Spleen (tissue), 11 donors: ENCODE data around the gene PLCB4. TPM values are rescaled to one million over a fixed set of nuclear protein-coding genes. Genes with fewer than 3 reads are reported as not detected.

ENCODE experiments used
- DNase-seq: peaks from one replicate; pipeline ENCODE4 v3.0.0-alpha.2; 2020
- H3K27ac ChIP-seq, 8 donors: fragments of 200-600 bp; sonication (generic) in 7 of 8; 1 replicate in 4 of 8; 2 replicates in 4 of 8; pipeline versions ENCODE4 v1.5.0 to v1.8.0; 2016 to 2021; ENCODE audit warnings: inconsistent platforms in 4 of 8, mild to moderate bottlenecking in 4 of 8, moderate library complexity in 1 of 8
- H3K27me3 ChIP-seq, 7 donors: fragments of 200-600 bp; sonication (generic) in 6 of 7; replicated peaks in 1 of 7; 1 replicate in 4 of 7; 2 replicates in 3 of 7; pipeline versions ENCODE4 v1.5.0 to v1.8.0; 2016 to 2021; ENCODE audit warnings: inconsistent platforms in 3 of 7, mild to moderate bottlenecking in 1 of 7
- H3K36me3 ChIP-seq, 6 donors: fragments of 200-600 bp; sonication (generic) in 5 of 6; 1 replicate in 4 of 6; 2 replicates in 2 of 6; pipeline versions ENCODE4 v1.5.0 to v1.8.0; 2016 to 2021; ENCODE audit warnings: inconsistent platforms in 2 of 6
- H3K4me1 ChIP-seq, 6 donors: fragments of 200-600 bp; sonication (generic) in 5 of 6; 1 replicate in 3 of 6; 2 replicates in 3 of 6; pipeline versions ENCODE4 v1.5.0 to v1.8.0; 2016 to 2021; ENCODE audit warnings: inconsistent platforms in 3 of 6
- H3K4me3 ChIP-seq, 8 donors: fragments of 200-600 bp; sonication (generic) in 7 of 8; 1 replicate in 4 of 8; 2 replicates in 4 of 8; pipeline versions ENCODE4 v1.5.0 to v1.8.0; 2016 to 2021; ENCODE audit warnings: inconsistent platforms in 4 of 8, mild to moderate bottlenecking in 4 of 8, moderate library complexity in 2 of 8
- H3K9me3 ChIP-seq, 8 donors: fragments of 200-600 bp; sonication (generic) in 7 of 8; 1 replicate in 4 of 8; 2 replicates in 4 of 8; pipeline versions ENCODE4 v1.5.0 to v1.8.0; 2016 to 2021; ENCODE audit warnings: inconsistent platforms in 4 of 8
- POLR2A ChIP-seq, 3 donors: fragments of 450-650 bp; IDR thresholded peaks; one replicate each; pipeline ENCODE4 v1.5.1; 2017; ENCODE audit warnings: antibody characterized with exemption in 3 of 3, mild to moderate bottlenecking in 1 of 3
- POLR2AphosphoS5 ChIP-seq, 3 donors: sonication (generic); formaldehyde crosslinking; IDR thresholded peaks; one replicate each; pipeline ENCODE4 v1.5.1; 2017; ENCODE audit warnings: antibody characterized with exemption in 3 of 3
- WGBS, 5 donors: extraction: QIAGEN DNeasy Blood & Tissue Kit in 3 of 5; methylation state at CpG; one replicate each; pipeline versions ENCODE4 v1.1.5 to v1.1.7; 2013 to 2018; 5-methylcytosine and 5-hydroxymethylcytosine counted together
- intact Hi-C: fragments of 100-400 bp; cut with DNase I; formaldehyde crosslinking; loops from one replicate; pipeline ENCODE4 v1.15.0; 2023; ENCODE audit warnings: low total_unique reads
- polyA plus RNA-seq, 3 donors: library from polyadenylated mRNA; stranded (reverse); fragments of 200-250 nt; gene quantifications; one replicate each; pipeline ENCODE4 v1.2.1, GENCODE V29; 2013
- total RNA-seq, 7 donors: library from RNA; depleted of rRNA in 3 of 7; stranded (reverse); fragments of >200 nt in 3 of 7; fragmentation: NEBNext Ultra II Directional in 4 of 7; extraction: Animal tissue kit (Norgen Biotek cat#: 25700) in 4 of 7; gene quantifications; one replicate each; pipeline versions ENCODE4 v1.1.0 to v1.2.1, GENCODE V29; 2016 to 2021
- TF ChIP-seq, protein P1 (sequence below), 11 experiments: fragments of 200-600 bp in 7 of 11; fragments of 450-650 bp in 4 of 11; sonication (generic) in 4 of 11; IDR thresholded peaks in 8 of 11; conservative IDR thresholded peaks in 3 of 11; 1 replicate in 7 of 11; 2 replicates in 4 of 11; pipeline versions ENCODE4 v1.4.0 to v1.8.0; 2016 to 2021; ENCODE audit warnings: antibody characterized with exemption in 11 of 11, inconsistent platforms in 4 of 11, mild to moderate bottlenecking in 1 of 11
- donor health status: healthy with polysubstance abuse.
- donor health status: DM: no; HTN: no; CAD: no; lungs with moderate emphysema.
- donor health status: DM: no; HTN: no; CAD: no.
- donor health status: Bipolar disorder and iron deficiency.
- donor health status: healthy.
- donor health status: DM: no; HTN: no; CAD: no.
- donor health status: DM: yes; HTN: yes; CAD: no.

Gene PLCB4
- total and polyA plus RNA-seq, 10 donors, result 0.43 to 4.9 (median 1.6) TPM

DNA sequence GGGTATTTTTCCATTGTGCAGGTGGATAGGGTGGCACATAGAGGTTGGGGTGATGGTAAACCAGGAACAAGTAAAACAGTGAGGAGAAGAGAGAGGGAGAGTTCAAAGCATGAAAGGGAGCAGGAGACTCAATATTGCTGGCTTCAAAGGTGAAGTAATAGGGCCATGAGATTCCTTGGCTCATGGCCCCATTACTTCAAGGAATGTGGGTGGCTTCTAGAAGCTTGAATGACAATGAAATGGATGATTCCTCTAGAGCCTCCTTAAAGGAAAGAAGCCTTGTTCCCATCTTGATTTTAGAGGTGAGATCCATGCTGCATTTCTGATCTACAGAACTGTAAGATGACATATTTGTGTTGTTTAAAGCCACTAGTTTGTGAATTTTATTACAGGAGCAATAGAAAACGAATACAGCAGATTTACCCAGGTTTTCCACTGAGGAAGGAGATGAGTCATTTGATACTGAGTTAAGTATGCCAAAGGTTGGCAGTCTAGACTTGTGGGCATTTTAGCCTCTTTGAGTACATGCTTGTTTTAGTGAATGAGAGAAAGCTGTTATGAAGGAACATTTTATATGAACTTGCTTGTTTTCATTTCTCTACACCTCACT, 110.4 kb downstream of the PLCB4 start:
- intact Hi-C loops, result no loop called here
- Histone ChIP-seq H3K27ac (no peak overlapping the region), H3K27me3 (no peaks in the 10 kb centered on the region), H3K4me3 (no peak overlapping the region), H3K36me3 (no peaks in the 10 kb centered on the region), H3K4me1 (no peaks in the 10 kb centered on the region), H3K9me3 (no peaks in the 10 kb centered on the region)
- TF ChIP-seq POLR2AphosphoS5 (IDR thresholded peaks at IDR 0.05), result no peak
- no peak for TF ChIP-seq POLR2A (IDR thresholded peaks at IDR 0.05)
- TF ChIP-seq, protein P1, sequence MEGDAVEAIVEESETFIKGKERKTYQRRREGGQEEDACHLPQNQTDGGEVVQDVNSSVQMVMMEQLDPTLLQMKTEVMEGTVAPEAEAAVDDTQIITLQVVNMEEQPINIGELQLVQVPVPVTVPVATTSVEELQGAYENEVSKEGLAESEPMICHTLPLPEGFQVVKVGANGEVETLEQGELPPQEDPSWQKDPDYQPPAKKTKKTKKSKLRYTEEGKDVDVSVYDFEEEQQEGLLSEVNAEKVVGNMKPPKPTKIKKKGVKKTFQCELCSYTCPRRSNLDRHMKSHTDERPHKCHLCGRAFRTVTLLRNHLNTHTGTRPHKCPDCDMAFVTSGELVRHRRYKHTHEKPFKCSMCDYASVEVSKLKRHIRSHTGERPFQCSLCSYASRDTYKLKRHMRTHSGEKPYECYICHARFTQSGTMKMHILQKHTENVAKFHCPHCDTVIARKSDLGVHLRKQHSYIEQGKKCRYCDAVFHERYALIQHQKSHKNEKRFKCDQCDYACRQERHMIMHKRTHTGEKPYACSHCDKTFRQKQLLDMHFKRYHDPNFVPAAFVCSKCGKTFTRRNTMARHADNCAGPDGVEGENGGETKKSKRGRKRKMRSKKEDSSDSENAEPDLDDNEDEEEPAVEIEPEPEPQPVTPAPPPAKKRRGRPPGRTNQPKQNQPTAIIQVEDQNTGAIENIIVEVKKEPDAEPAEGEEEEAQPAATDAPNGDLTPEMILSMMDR (IDR thresholded peaks at IDR 0.05 in 8 of 11, conservative IDR thresholded peaks at IDR 0.05 in 3 of 11), result no peak
- 40 to 68% (median 60%) methylated on average over 1 of the region's 1 CpG for WGBS, 5 donors
- no peak for DNase-seq

DNA sequence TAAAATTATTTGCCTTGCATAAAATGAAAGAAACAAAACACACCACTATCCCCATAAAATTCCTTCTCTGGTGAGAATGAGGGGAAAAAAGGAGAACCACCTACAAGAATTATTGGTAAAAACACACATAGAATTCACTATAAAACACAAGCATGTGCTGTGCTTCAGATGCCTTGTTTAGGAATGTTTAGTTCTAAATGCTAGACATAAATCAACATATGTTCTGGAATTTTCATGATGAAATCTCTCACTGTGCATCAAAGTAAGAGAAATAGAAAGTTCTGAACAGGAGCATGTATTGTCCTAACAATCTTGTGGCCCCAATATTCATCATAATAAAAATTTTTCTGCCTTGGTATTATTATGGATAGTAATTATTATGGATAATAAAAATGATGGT, 111.0 kb downstream of the PLCB4 start:
- intact Hi-C loops, result no loop called here
- no peak overlapping the region for H3K4me3 ChIP-seq

DNA sequence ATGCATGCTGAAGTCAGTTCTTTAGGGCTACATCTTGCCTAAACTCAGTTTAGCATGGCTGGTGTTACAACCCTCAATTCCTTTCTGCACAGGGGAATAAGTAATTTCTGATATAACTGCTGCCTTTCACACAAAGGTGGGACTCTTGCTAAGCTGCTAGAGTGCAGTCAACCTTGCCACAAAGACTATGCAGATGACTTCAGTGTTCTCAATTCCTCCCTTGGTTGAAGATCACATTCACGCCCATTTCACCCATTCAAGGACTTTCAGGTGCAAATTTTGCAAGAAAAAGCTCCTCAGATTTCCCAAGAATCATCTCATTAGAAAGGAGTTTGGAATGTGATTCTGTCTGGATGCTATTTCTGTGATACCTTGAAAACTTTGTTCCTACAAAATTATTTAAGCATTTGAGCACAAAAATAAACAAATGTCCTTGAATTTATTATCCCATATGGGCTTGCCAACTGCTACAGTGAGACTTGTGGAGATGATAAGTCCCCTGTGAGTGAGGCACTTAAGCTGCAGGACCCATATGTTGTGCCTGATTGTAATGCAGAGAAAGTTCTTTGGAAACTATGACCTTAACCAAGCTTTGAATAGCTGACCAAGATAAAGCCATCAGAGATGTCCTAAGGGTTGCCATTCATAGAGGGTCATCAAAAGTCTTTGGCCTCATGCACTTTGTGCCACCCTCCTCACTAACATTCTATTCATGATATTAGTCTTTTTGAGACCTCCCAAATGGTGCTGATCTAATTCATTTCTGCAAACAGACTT, 111.8 kb downstream of the PLCB4 start:
- no peaks in the 10 kb centered on the region for H3K4me1 ChIP-seq
- no peak overlapping the region for H3K4me3 ChIP-seq
- H3K27ac ChIP-seq, result no peak overlapping the region
- no peak for TF ChIP-seq POLR2AphosphoS5 (IDR thresholded peaks at IDR 0.05)
- intact Hi-C loops, result no loop called here
- WGBS, 5 donors, result 56 to 72% (median 67%) methylated on average over 1 of the region's 1 CpG
- H3K27me3 ChIP-seq, result no peaks in the 10 kb centered on the region
- no peak for DNase-seq
- no peaks in the 10 kb centered on the region for H3K36me3 ChIP-seq
- no peaks in the 10 kb centered on the region for H3K9me3 ChIP-seq

More for the DNA sequence above, 111.0 kb downstream of the PLCB4 start:
- Histone ChIP-seq H3K4me1 (no peaks in the 10 kb centered on the region), H3K9me3 (no peaks in the 10 kb centered on the region), H3K36me3 (no peaks in the 10 kb centered on the region), H3K27ac (no peak overlapping the region), H3K27me3 (no peaks in the 10 kb centered on the region)
- TF ChIP-seq, protein P1 (IDR thresholded peaks at IDR 0.05 in 8 of 11, conservative IDR thresholded peaks at IDR 0.05 in 3 of 11), result no peak
- TF ChIP-seq POLR2A (IDR thresholded peaks at IDR 0.05), result no peak
- no peak for TF ChIP-seq POLR2AphosphoS5 (IDR thresholded peaks at IDR 0.05)
- DNase-seq, result no peak

DNA sequence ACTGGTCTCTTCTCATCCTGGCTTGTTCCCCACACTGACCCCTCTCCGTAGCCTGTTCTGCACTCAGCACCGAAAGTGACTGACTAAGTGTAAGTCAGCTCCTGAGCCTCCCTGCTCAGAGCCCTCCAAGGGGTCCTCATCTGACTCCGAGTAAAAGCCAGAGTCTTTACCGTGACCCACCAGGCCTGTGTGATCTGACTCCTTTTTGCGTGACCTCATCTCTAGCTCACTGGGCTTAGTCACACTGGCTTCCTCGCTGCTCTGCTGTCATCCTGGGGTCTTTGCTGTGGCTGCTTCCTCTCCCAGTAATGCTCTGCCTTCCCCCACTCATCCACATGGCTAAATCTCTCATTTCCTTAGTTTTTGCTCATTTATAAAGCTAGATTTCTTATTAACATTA, 116.6 kb downstream of the PLCB4 start:
- Histone ChIP-seq H3K36me3 (no peaks in the 10 kb centered on the region), H3K4me3 (no peak overlapping the region), H3K27ac (no peak overlapping the region), H3K9me3 (no peaks in the 10 kb centered on the region), H3K27me3 (no peaks in the 10 kb centered on the region), H3K4me1 (no peaks in the 10 kb centered on the region)
- intact Hi-C loops, result no loop called here
- no peak for TF ChIP-seq POLR2A (IDR thresholded peaks at IDR 0.05)
- no peak for TF ChIP-seq POLR2AphosphoS5 (IDR thresholded peaks at IDR 0.05)
- TF ChIP-seq, protein P1 (IDR thresholded peaks at IDR 0.05 in 8 of 11, conservative IDR thresholded peaks at IDR 0.05 in 3 of 11), result no peak
- no peak for DNase-seq
- 84 to 94% (median 88%) methylated on average over 6 of the region's 6 CpGs for WGBS, 5 donors
